HG03064 (cell line): ENCODE data around the gene MUC5B.

ENCODE experiments used
- ATAC-seq: cut with Tn5 transposase; IDR thresholded peaks from one replicate; pipeline ENCODE4 v1.9.1; 2021; ENCODE audit warnings: low read depth; ENCODE audit not compliant: unreplicated experiment

MUC5B gene

GRCh38 chr11:1306186-1307162, 83.6 kb downstream of the MUC5B start:
- no peak for ATAC-seq

GRCh38 chr11:1307163-1307870, 84.5 kb downstream of the MUC5B start:
- ATAC-seq: no peak

- no peak for ATAC-seq
Measured at GRCh38 chr11:1307998-1308742, 85.3 kb downstream of the MUC5B start.

GRCh38 chr11:1308743-1309497, 86.1 kb downstream of the MUC5B start:
- ATAC-seq: peak; percentile 45

- ATAC-seq: peak; percentile 63
Measured at GRCh38 chr11:1309498-1310317, 86.8 kb downstream of the MUC5B start, which contains the start of gene TOLLIP. Gene TOLLIP (minus strand): TSS chr11:1309632. CDS start chr11:1309498, 134 bp downstream.

GRCh38 chr11:1310318-1310687, 87.4 kb downstream of the MUC5B start:
- no peak for ATAC-seq

- ATAC-seq: no peak
Measured at GRCh38 chr11:1310772-1311468, 88.1 kb downstream of the MUC5B start.
